Endothelial cell of umbilical vein (primary cell): ENCODE measurements around the gene HEXIM1.

Experiments
- CTCF ChIP-seq, 2 donors: IDR thresholded peaks; 1 replicate in 1 of 2; 2 replicates in 1 of 2; pipeline ENCODE4 v1.5.1; 2011; ENCODE audit warnings: low read length in 2 of 2, mild to moderate bottlenecking in 2 of 2, moderate library complexity in 2 of 2, control low read depth in 1 of 2, inconsistent platforms in 1 of 2, low read depth in 1 of 2; ENCODE audit not compliant: insufficient read depth in 1 of 2; ENCODE audit errors: extremely low read depth in 1 of 2
- EZH2 ChIP-seq: IDR thresholded peaks from 2 replicates; pipeline ENCODE4 v1.6.1; 2012; ENCODE audit warnings: borderline replicate concordance, low read depth, mild to moderate bottlenecking, moderate library complexity, low read length, inconsistent platforms; ENCODE audit not compliant: severe bottlenecking
- FOS ChIP-seq: IDR thresholded peaks from 2 replicates; pipeline ENCODE4 v1.6.1; 2011; ENCODE audit warnings: mild to moderate bottlenecking, low read length, moderate library complexity, borderline replicate concordance; ENCODE audit not compliant: insufficient read depth
- MYC ChIP-seq: IDR thresholded peaks from one replicate; pipeline ENCODE4 v1.6.1; 2011; ENCODE audit warnings: mild to moderate bottlenecking, low read depth, low read length
- POLR2A ChIP-seq: IDR thresholded peaks from 2 replicates; pipeline ENCODE4 v1.6.1; 2012; ENCODE audit warnings: low read depth, mild to moderate bottlenecking, control low read depth, low read length

GRCh38 chr17:45121055-45121454 lies 27.2 kb upstream of the HEXIM1 start:
- TF ChIP-seq CTCF (IDR thresholded peaks at IDR 0.05; ENCODE audit: extremely low read depth in 1 of 2, insufficient read depth in 1 of 2, low read depth in 1 of 2, low read length in 2 of 2) = no peak
- no peak for TF ChIP-seq POLR2A
- no peak for TF ChIP-seq MYC
- TF ChIP-seq EZH2 = no peak
- TF ChIP-seq FOS = no peak
